GM12878 (cell line): ENCODE measurements around the gene TBCD. TPM values are rescaled to one million over a fixed set of nuclear protein-coding genes. Genes with fewer than 3 reads are reported as not detected.

Source experiments
- ATAC-seq: fragments of 200-7000 bp; cut with Tn5 transposase; 3 replicates; pipeline ENCODE4 v1.9.1; 2020; ENCODE audit warnings: mild to moderate bottlenecking, moderate library complexity
- BruUV-seq: library from RNA; stranded (reverse); fragments of 400-500 nt; replicated peaks from 2 replicates; lab custom pipeline; 2021; lab: Mats Ljungman, UMichigan
- CTCF ChIA-PET: fragments of 300-600 bp; sonication (Branson Sonifier 250); formaldehyde crosslinking; extraction: SDS; loops from one replicate; lab custom pipeline; 2021; ENCODE audit warnings: inconsistent platforms; lab: Yijun Ruan, JAX
- POLR2A ChIA-PET: fragments of 350-600 bp; formaldehyde crosslinking; extraction: SDS; loops from one replicate; lab custom pipeline; 2021; ENCODE audit warnings: inconsistent platforms; lab: Charles Lee
- RAD21 ChIA-PET: fragments of 300-600 bp; sonication (Branson Sonifier 250); formaldehyde crosslinking; loops from one replicate; lab custom pipeline; 2023; ENCODE audit warnings: antibody characterized with exemption; ENCODE audit not compliant: unreplicated experiment; lab: Charles Lee
- SMC1A ChIA-PET: fragments of 300-600 bp; sonication (Branson Sonifier 250); formaldehyde crosslinking; loops from one replicate; lab custom pipeline; 2023; ENCODE audit not compliant: unreplicated experiment, uncharacterized antibody; lab: Charles Lee
- DNase-seq: peaks from one replicate; pipeline ENCODE4 v3.0.0-alpha.2; 2011; ENCODE audit warnings: low read depth, low spot score
- FAIRE-seq: peaks from 3 replicates; lab custom pipeline; 2011; peaks lifted over from hg19 to GRCh38; lab: Jason Lieb, UNC
- H2AFZ ChIP-seq: 2 replicates; pipeline ENCODE4 v1.6.0; 2011; ENCODE audit warnings: low read depth, low read length, control low read depth; ENCODE audit not compliant: control insufficient read depth
- H3K27ac ChIP-seq: 2 replicates; pipeline ENCODE4 v1.5.1; 2011; ENCODE audit warnings: control low read depth; ENCODE audit not compliant: control insufficient read depth, insufficient read depth
- H3K27me3 ChIP-seq, 2 experiments: replicated peaks in 1 of 2; 2 replicates each; pipeline versions ENCODE4 v1.6.0 to v1.6.1; 2011; ENCODE audit warnings: low read length in 1 of 2; ENCODE audit not compliant: control insufficient read depth in 2 of 2, insufficient read depth in 2 of 2
- H3K36me3 ChIP-seq, 2 experiments: 2 replicates each; pipeline ENCODE4 v1.5.1; 2011; ENCODE audit warnings: low read length in 1 of 2; ENCODE audit not compliant: control insufficient read depth in 2 of 2, insufficient read depth in 2 of 2
- H3K4me1 ChIP-seq: 2 replicates; pipeline ENCODE4 v1.6.1; 2011; ENCODE audit warnings: mild to moderate bottlenecking, low read length, moderate library complexity, mixed read lengths; ENCODE audit not compliant: control insufficient read depth, insufficient read depth
- H3K4me2 ChIP-seq: 2 replicates; pipeline ENCODE4 v1.6.0; 2011; ENCODE audit warnings: control low read depth; ENCODE audit not compliant: control insufficient read depth, insufficient read depth
- H3K4me3 ChIP-seq: fragments of 200-600 bp; sonication (generic); 2 replicates; pipeline ENCODE4 v1.5.1; 2016
- H3K79me2 ChIP-seq: 2 replicates; pipeline ENCODE4 v1.6.0; 2011; ENCODE audit warnings: low read length; ENCODE audit not compliant: control insufficient read depth, insufficient read depth
- H3K9ac ChIP-seq: 2 replicates; pipeline ENCODE4 v1.8.0; 2011; ENCODE audit warnings: low read length, control low read depth, mixed read lengths; ENCODE audit not compliant: control insufficient read depth, insufficient read depth
- H3K9me3 ChIP-seq: replicated peaks from 3 replicates; pipeline ENCODE4 v1.5.1; 2011; ENCODE audit warnings: mild to moderate bottlenecking, low read length; ENCODE audit not compliant: control insufficient read depth, insufficient read depth
- H4K20me1 ChIP-seq: 2 replicates; pipeline ENCODE4 v1.6.0; 2011; ENCODE audit not compliant: control insufficient read depth, insufficient read depth
- ATF2 ChIP-seq: IDR thresholded peaks from 2 replicates; pipeline ENCODE4 v1.6.1; 2012; ENCODE audit warnings: low read length, inconsistent platforms
- BCLAF1 ChIP-seq: fragments of 450-650 bp; IDR thresholded peaks from 2 replicates; pipeline ENCODE4 v1.6.1; 2017; ENCODE audit warnings: antibody characterized with exemption, mild to moderate bottlenecking, moderate library complexity
- ETV6 ChIP-seq, 2 experiments: fragments of 450-650 bp in 1 of 2; IDR thresholded peaks in 1 of 2; conservative IDR thresholded peaks in 1 of 2; 2 replicates each; pipeline ENCODE4 v1.6.1; 2014; ENCODE audit warnings: antibody characterized with exemption in 1 of 2, borderline replicate concordance in 1 of 2, low read depth in 1 of 2, mild to moderate bottlenecking in 1 of 2, moderate library complexity in 1 of 2
- IRF5 ChIP-seq: fragments of 450-650 bp; IDR thresholded peaks from 2 replicates; pipeline ENCODE4 v1.6.1; 2017; ENCODE audit warnings: borderline replicate concordance
- LARP7 ChIP-seq: fragments of 450-650 bp; IDR thresholded peaks from 2 replicates; pipeline ENCODE4 v1.6.1; 2017; ENCODE audit warnings: mild to moderate bottlenecking
- RAD21 ChIP-seq: IDR thresholded peaks from 2 replicates; pipeline ENCODE4 v1.6.1; 2011; ENCODE audit warnings: mild to moderate bottlenecking, low read depth, low read length, moderate library complexity; ENCODE audit not compliant: insufficient read depth
- STAT3 ChIP-seq: IDR thresholded peaks from 2 replicates; pipeline ENCODE4 v1.6.1; 2011; ENCODE audit warnings: low read depth, low read length, improper control_type of control experiment
- ZZZ3 ChIP-seq: IDR thresholded peaks from 2 replicates; pipeline ENCODE4 v1.6.1; 2011; ENCODE audit warnings: low read depth; ENCODE audit not compliant: control insufficient read depth, insufficient read length
- WGBS: methylation state at CpG from one replicate; pipeline ENCODE4 v1.1.6; 2016; ENCODE audit warnings: low lambda C conversion rate; ENCODE audit not compliant: insufficient replicate concordance, insufficient coverage; ENCODE audit errors: missing lambda C conversion rate; 5-methylcytosine and 5-hydroxymethylcytosine counted together
- in situ Hi-C: fragments of 300-500 bp; cut with MboI; formaldehyde crosslinking; loops from 9 replicates; pipeline ENCODE4 v1.14.3; 2018; ENCODE audit warnings: mixed read lengths
- intact Hi-C: fragments of 100-400 bp; cut with micrococcal nuclease; formaldehyde crosslinking; loops from one replicate; pipeline ENCODE4 v1.14.2; 2022; ENCODE audit not compliant: unreplicated experiment
- polyA plus RNA-seq, 11 experiments: library from polyadenylated mRNA; depleted of rRNA in 4 of 11; unstranded in 6 of 11; stranded (reverse) in 5 of 11; fragments of >200 nt; fragmentation: Nextera tagmentation in 4 of 11; fragmentation: Illumina TruSeq in 1 of 11; extraction: Ambion mirVana in 4 of 11; extraction: Trizol in 1 of 11; gene quantifications; 1 replicate in 1 of 11; 2 replicates in 10 of 11; pipeline versions ENCODE4 v1.2.1 to v1.2.3, GENCODE V29; 2011 to 2016; ENCODE audit warnings: inconsistent platforms in 2 of 11, missing spikeins in 2 of 11, low read depth in 1 of 11
- total RNA-seq, 4 experiments: library from RNA; depleted of rRNA in 3 of 4; stranded (reverse); fragments of >200 nt in 3 of 4; fragmentation: Illumina TruSeq in 1 of 4; extraction: Trizol in 1 of 4; gene quantifications; 2 replicates each; pipeline versions ENCODE4 v1.2.1 to v1.2.3, GENCODE V29; 2013 to 2021
- TF ChIP-seq, protein P1 (sequence below): fragments of 450-650 bp; formaldehyde crosslinking; IDR thresholded peaks from 2 replicates; pipeline ENCODE4 v1.5.0; 2022; ENCODE audit warnings: mild to moderate bottlenecking, missing genetic modification characterization

The TBCD gene
- total and polyA plus RNA-seq, 10 of the 15 experiments (the other 5 are each of a cell fraction or from before 2014, with no cell fraction given), result 10.3 to 114 (median 52.4) TPM

DNA sequence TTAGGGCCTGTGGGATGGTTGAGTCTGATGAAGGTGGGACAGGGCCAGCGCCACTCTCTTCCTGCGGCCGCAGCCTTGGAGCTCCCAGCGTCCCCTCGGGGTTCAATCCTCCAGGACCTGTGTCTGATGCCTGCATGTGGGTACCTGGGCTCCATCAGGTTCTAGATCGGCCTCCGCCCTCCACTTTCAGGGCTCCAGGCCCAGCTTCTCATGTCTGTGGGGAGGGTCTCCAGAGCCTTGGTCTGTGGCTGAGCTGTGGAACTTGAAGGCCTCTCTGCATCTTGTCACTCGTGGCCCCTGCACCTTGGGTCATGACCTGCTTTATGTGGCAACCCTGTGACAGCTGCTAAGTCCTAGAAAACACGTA lies 177.8 kb downstream of the TBCD start (continued):
- TF ChIP-seq, protein P1, sequence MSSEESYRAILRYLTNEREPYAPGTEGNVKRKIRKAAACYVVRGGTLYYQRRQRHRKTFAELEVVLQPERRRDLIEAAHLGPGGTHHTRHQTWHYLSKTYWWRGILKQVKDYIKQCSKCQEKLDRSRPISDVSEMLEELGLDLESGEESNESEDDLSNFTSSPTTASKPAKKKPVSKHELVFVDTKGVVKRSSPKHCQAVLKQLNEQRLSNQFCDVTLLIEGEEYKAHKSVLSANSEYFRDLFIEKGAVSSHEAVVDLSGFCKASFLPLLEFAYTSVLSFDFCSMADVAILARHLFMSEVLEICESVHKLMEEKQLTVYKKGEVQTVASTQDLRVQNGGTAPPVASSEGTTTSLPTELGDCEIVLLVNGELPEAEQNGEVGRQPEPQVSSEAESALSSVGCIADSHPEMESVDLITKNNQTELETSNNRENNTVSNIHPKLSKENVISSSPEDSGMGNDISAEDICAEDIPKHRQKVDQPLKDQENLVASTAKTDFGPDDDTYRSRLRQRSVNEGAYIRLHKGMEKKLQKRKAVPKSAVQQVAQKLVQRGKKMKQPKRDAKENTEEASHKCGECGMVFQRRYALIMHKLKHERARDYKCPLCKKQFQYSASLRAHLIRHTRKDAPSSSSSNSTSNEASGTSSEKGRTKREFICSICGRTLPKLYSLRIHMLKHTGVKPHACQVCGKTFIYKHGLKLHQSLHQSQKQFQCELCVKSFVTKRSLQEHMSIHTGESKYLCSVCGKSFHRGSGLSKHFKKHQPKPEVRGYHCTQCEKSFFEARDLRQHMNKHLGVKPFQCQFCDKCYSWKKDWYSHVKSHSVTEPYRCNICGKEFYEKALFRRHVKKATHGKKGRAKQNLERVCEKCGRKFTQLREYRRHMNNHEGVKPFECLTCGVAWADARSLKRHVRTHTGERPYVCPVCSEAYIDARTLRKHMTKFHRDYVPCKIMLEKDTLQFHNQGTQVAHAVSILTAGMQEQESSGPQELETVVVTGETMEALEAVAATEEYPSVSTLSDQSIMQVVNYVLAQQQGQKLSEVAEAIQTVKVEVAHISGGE (CRISPR knock-in tag), result no peak
- TF ChIP-seq STAT3 (no peak), RAD21 (no peak), IRF5 (no peak), LARP7 (no peak)
- TF ChIP-seq, all 136 proteins: peak for 0

- Histone ChIP-seq H2AFZ (no peak overlapping the region), H3K9me3 (no peaks in the 10 kb centered on the region), H3K4me3 (no peak overlapping the region), H3K36me3 (peaks cover 2 to 48% of the 10 kb centered on the region in 2 experiments; a peak in 3 of 4 replicates), H3K79me2 (no peaks in the 10 kb centered on the region), H3K27me3 (no peaks in the 10 kb centered on the region), H4K20me1 (no peaks in the 10 kb centered on the region), H3K4me1 (no peaks in the 10 kb centered on the region), H3K4me2 (no peak overlapping the region), H3K9ac (no peak overlapping the region), H3K27ac (no peak overlapping the region)
- ChIA-PET CTCF (interaction anchor here (0.7 kb wide), 1 partner anchor 113 kb away, joined by 3 read pairs; no protein-coding TSS in a partner anchor), SMC1A (no interaction called here), RAD21 (no interaction called here), POLR2A (no interaction called here)
- no TSS peak for BruUV-seq
- DNase-seq (no peak), FAIRE-seq (no peak), ATAC-seq (no peak)
- WGBS, result 97% methylated on average over 56 of the region's 56 CpGs
- intact Hi-C loops (no loop called here), in situ Hi-C loops (no loop called here)
- no peak for TF ChIP-seq BCLAF1
- no peak for TF ChIP-seq ZZZ3
- TF ChIP-seq ETV6 (conservative IDR thresholded peaks at IDR 0.05 in 1 of 2, IDR thresholded peaks at IDR 0.05 in 1 of 2; ENCODE audit: borderline replicate concordance in 1 of 2, low read depth in 1 of 2), result no peak
- TF ChIP-seq ATF2, result no peak
Measured at GRCh38 chr17:82930043-82930923, 178.4 kb downstream of the TBCD start.
